Adipocyte (in vitro differentiated cells): ENCODE data around the gene LMO7.

ENCODE experiments used
- DNase-seq: peaks from one replicate; pipeline ENCODE4 v3.0.0-alpha.2; 2015; ENCODE audit warnings: low read depth
- H3K27me3 ChIP-seq: replicated peaks from 2 replicates; pipeline ENCODE4 v1.7.0; 2013; ENCODE audit warnings: mild to moderate bottlenecking, low read length, moderate library complexity; ENCODE audit not compliant: control insufficient read depth, insufficient read depth
- H3K36me3 ChIP-seq: 2 replicates; pipeline ENCODE4 v1.7.0; 2013; ENCODE audit warnings: low read length, mild to moderate bottlenecking, moderate library complexity; ENCODE audit not compliant: control insufficient read depth, insufficient read depth, severe bottlenecking
- H3K4me1 ChIP-seq: 2 replicates; pipeline ENCODE4 v1.7.0; 2013; ENCODE audit warnings: mild to moderate bottlenecking, low read length, moderate library complexity; ENCODE audit not compliant: control insufficient read depth, insufficient read depth
- H3K4me3 ChIP-seq: 2 replicates; pipeline ENCODE4 v1.7.0; 2013; ENCODE audit warnings: mild to moderate bottlenecking, low read length, moderate library complexity
- H3K9ac ChIP-seq: 2 replicates; pipeline ENCODE4 v1.7.0; 2013; ENCODE audit warnings: mild to moderate bottlenecking, low read length, moderate library complexity
- H3K9me3 ChIP-seq: 2 replicates; pipeline ENCODE4 v1.7.0; 2013; ENCODE audit warnings: mild to moderate bottlenecking, low read length, moderate library complexity; ENCODE audit not compliant: control insufficient read depth

The LMO7 gene

GRCh38 chr13:75873494-75873893 lies 237.4 kb downstream of the LMO7 start:
- no peak overlapping the region for H3K9ac ChIP-seq
- H3K4me1 ChIP-seq = peaks cover 7% of the 10 kb centered on the region
- no peaks in the 10 kb centered on the region for H3K9me3 ChIP-seq
- no peak overlapping the region for H3K4me3 ChIP-seq
- no peaks in the 10 kb centered on the region for H3K27me3 ChIP-seq
- no peaks in the 10 kb centered on the region for H3K36me3 ChIP-seq
- no peak for DNase-seq

- Histone ChIP-seq H3K27me3 (no peaks in the 10 kb centered on the region), H3K36me3 (no peaks in the 10 kb centered on the region), H3K4me3 (no peak overlapping the region), H3K4me1 (peaks cover 10% of the 10 kb centered on the region), H3K9me3 (no peaks in the 10 kb centered on the region), H3K9ac (no peak overlapping the region)
- no peak for DNase-seq
Observed at GRCh38 chr13:75875450-75875849, 239.3 kb downstream of the LMO7 start.

GRCh38 chr13:75876142-75877050 lies 240.3 kb downstream of the LMO7 start:
- no peak overlapping the region for H3K4me3 ChIP-seq
- peaks cover 3% of the 10 kb centered on the region for H3K4me1 ChIP-seq
- DNase-seq = peak; percentile 88
- no peaks in the 10 kb centered on the region for H3K9me3 ChIP-seq
- no peaks in the 10 kb centered on the region for H3K36me3 ChIP-seq
- H3K27me3 ChIP-seq = no peaks in the 10 kb centered on the region
- peak overlapping the region; percentile 45 for H3K9ac ChIP-seq

- Histone ChIP-seq H3K9ac (peak overlapping the region; percentile 45), H3K27me3 (no peaks in the 10 kb centered on the region), H3K9me3 (no peaks in the 10 kb centered on the region), H3K36me3 (no peaks in the 10 kb centered on the region), H3K4me3 (no peak overlapping the region), H3K4me1 (peaks cover 3% of the 10 kb centered on the region)
- no peak for DNase-seq
Observed at GRCh38 chr13:75877071-75877470, 240.9 kb downstream of the LMO7 start.

- peaks cover 3% of the 10 kb centered on the region for H3K4me1 ChIP-seq
- DNase-seq = no peak
- no peaks in the 10 kb centered on the region for H3K9me3 ChIP-seq
Observed at GRCh38 chr13:75879656-75880055, 243.5 kb downstream of the LMO7 start.

GRCh38 chr13:75881109-75881775 lies 245.1 kb downstream of the LMO7 start:
- no peaks in the 10 kb centered on the region for H3K27me3 ChIP-seq
- DNase-seq = peak; percentile 65
- H3K4me3 ChIP-seq = no peak overlapping the region
- H3K9ac ChIP-seq = no peak overlapping the region
- H3K36me3 ChIP-seq = no peaks in the 10 kb centered on the region
- H3K4me1 ChIP-seq = peaks cover 3% of the 10 kb centered on the region
- no peaks in the 10 kb centered on the region for H3K9me3 ChIP-seq

More at GRCh38 chr13:75879656-75880055, 243.5 kb downstream of the LMO7 start:
- H3K27me3 ChIP-seq = no peaks in the 10 kb centered on the region
- no peaks in the 10 kb centered on the region for H3K36me3 ChIP-seq
- H3K9ac ChIP-seq = no peak overlapping the region
- H3K4me3 ChIP-seq = no peak overlapping the region

GRCh38 chr13:75882261-75882660 lies 246.1 kb downstream of the LMO7 start:
- H3K36me3 ChIP-seq = no peaks in the 10 kb centered on the region
- H3K4me1 ChIP-seq = peaks cover 3% of the 10 kb centered on the region
- no peak overlapping the region for H3K9ac ChIP-seq
- no peaks in the 10 kb centered on the region for H3K9me3 ChIP-seq
- DNase-seq = no peak
- no peak overlapping the region for H3K4me3 ChIP-seq
- no peaks in the 10 kb centered on the region for H3K27me3 ChIP-seq

GRCh38 chr13:75889427-75889826 lies 253.3 kb downstream of the LMO7 start:
- Histone ChIP-seq H3K4me3 (no peak overlapping the region), H3K4me1 (no peaks in the 10 kb centered on the region), H3K27me3 (no peaks in the 10 kb centered on the region), H3K9me3 (no peaks in the 10 kb centered on the region), H3K9ac (no peak overlapping the region), H3K36me3 (no peaks in the 10 kb centered on the region)
- no peak for DNase-seq

- no peaks in the 10 kb centered on the region for H3K27me3 ChIP-seq
- H3K9ac ChIP-seq = no peak overlapping the region
Observed at GRCh38 chr13:75895168-75895567, 259.0 kb downstream of the LMO7 start.

GRCh38 chr13:75896271-75896670 lies 260.1 kb downstream of the LMO7 start:
- H3K36me3 ChIP-seq = no peaks in the 10 kb centered on the region
- no peak overlapping the region for H3K4me3 ChIP-seq
- H3K4me1 ChIP-seq = no peaks in the 10 kb centered on the region
- H3K27me3 ChIP-seq = no peaks in the 10 kb centered on the region
- no peak overlapping the region for H3K9ac ChIP-seq
- peak; percentile 37 for DNase-seq
- peaks cover 2% of the 10 kb centered on the region for H3K9me3 ChIP-seq

More at GRCh38 chr13:75895168-75895567, 259.0 kb downstream of the LMO7 start:
- H3K9me3 ChIP-seq = peaks cover 2% of the 10 kb centered on the region
- H3K4me3 ChIP-seq = no peak overlapping the region
- DNase-seq = no peak
- no peaks in the 10 kb centered on the region for H3K36me3 ChIP-seq
- H3K4me1 ChIP-seq = no peaks in the 10 kb centered on the region

- peaks cover 2% of the 10 kb centered on the region for H3K9me3 ChIP-seq
- H3K4me3 ChIP-seq = no peak overlapping the region
- no peak for DNase-seq
- no peaks in the 10 kb centered on the region for H3K4me1 ChIP-seq
- H3K27me3 ChIP-seq = no peaks in the 10 kb centered on the region
- no peaks in the 10 kb centered on the region for H3K36me3 ChIP-seq
- H3K9ac ChIP-seq = no peak overlapping the region
Observed at GRCh38 chr13:75897386-75897785, 261.3 kb downstream of the LMO7 start.
